ENCODE measurements around the gene PTPN14. TPM values are rescaled to one million over a fixed set of nuclear protein-coding genes. Genes with fewer than 3 reads are reported as not detected.

Gene PTPN14
- total and polyA plus RNA-seq, 2 of the 4 experiments (the other 2 are of a cell fraction): 21.5 to 31.7 TPM

DNA sequence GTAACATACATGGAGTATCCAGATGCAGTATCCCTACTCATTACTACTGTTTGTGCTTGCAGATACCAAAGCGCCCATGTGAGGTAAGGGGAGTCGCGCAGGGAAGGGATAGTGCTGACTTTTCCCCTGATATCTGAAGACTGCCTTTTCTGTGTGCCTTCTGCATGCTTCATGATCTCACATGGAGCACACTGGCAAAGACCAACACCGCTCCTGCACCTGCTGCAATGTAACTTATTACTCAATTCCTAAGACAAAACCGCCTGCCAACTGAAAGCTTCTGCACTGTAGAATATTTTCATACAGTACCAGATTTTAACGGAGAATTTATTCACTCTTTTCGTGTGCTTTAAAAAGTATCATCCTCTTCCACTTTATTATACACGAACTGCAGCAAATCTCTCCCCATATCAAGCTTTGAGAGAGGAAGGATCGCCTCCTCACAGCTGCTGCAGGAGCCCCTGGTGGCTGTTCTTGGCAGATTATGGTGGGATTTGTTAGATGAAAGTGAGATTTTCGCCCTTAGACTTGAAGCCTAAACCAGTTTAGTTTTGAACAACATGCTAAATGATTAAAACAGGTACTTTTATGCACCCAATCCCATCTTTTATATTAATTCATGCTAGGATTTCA lies 99.1 kb downstream of the PTPN14 start:
- Histone ChIP-seq H2BK15ac (ENCODE audit: low read depth, low read length) (no peak overlapping the region), H3K27me3 (ENCODE audit: control insufficient read depth, insufficient read depth, low read length) (no peaks in the 10 kb centered on the region), H3K9me1 (ENCODE audit: insufficient read depth, low read length) (peaks cover 17% of the 10 kb centered on the region), H4K8ac (ENCODE audit: low read depth in 2 of 2, low read length in 2 of 2) (no peak overlapping the region), H3K36me3 (ENCODE audit: control insufficient read depth, insufficient read depth, low read length) (0 out of 2 replicates have a peak, but pooled peaks cover 5% of the 10 kb centered on the region), H3K14ac (replicated peaks; ENCODE audit: low read depth, low read length) (peak overlapping the region; percentile 34; the same call in 1 of the 2 replicates), H2AK9ac (replicated peaks; ENCODE audit: low read depth, low read length, poor library complexity) (no peak overlapping the region), H3K79me1 (ENCODE audit: low read depth in 1 of 2, low read length in 2 of 2) (peaks cover 28 to 76% of the 10 kb centered on the region in 2 experiments), H3K23ac (ENCODE audit: low read depth, low read length) (peak overlapping the region; percentile 1; the same call in 1 of the 2 replicates), H3K4me1 (ENCODE audit: control insufficient read depth, insufficient read depth, low read length) (peaks cover 15% of the 10 kb centered on the region), H2AFZ (replicated peaks; ENCODE audit: low read length, poor library complexity) (no peak overlapping the region), H2BK5ac (ENCODE audit: low read depth, low read length, poor library complexity, severe bottlenecking) (no peak overlapping the region), H2BK20ac (ENCODE audit: low read depth, low read length) (no peak overlapping the region; the same call in 1 of the 2 replicates), H4K91ac (ENCODE audit: insufficient read depth, low read depth, low read length) (no peak overlapping the region), H2BK120ac (ENCODE audit: low read depth, low read length) (no peak overlapping the region), H3K4me2 (ENCODE audit: low read depth, low read length) (no peak overlapping the region), H3K4me3 (ENCODE audit: insufficient read depth, low read depth, low read length) (no peak overlapping the region), H3K56ac (ENCODE audit: extremely low read depth, insufficient read depth, low read length) (no peak overlapping the region), H3K9ac (ENCODE audit: low read depth, low read length) (no peak overlapping the region), H3K27ac (ENCODE audit: insufficient read depth, low read length) (no peak overlapping the region), H2AK5ac (ENCODE audit: low read depth, low read length) (peak overlapping the region; percentile 71; the same call in 1 of the 2 replicates), H3K9me3 (ENCODE audit: control insufficient read depth, insufficient read depth, low read length) (no peaks in the 10 kb centered on the region), H3K4ac (ENCODE audit: low read depth, low read length) (peak overlapping the region; percentile 9; the same call in 1 of the 2 replicates), H4K20me1 (ENCODE audit: insufficient read depth, low read length) (peaks cover 17% of the 10 kb centered on the region; the same call in 1 of the 2 replicates), H4K5ac (ENCODE audit: low read depth, low read length) (no peak overlapping the region), H3K18ac (ENCODE audit: low read depth, low read length) (no peak overlapping the region)
- ChIA-PET CTCF (interaction anchor here (0.8 to 0.9 kb wide), 2 partner anchors 30 to 133 kb away, joined by 3 to 5 read pairs; no protein-coding TSS in a partner anchor), POLR2A (ENCODE audit: unreplicated experiment) (no interaction called here)
- intact Hi-C loops (cut with micrococcal nuclease) (no loop called here), in situ Hi-C loops (cut with MboI; ENCODE audit: low sequenced_read_pairs) (no loop called here), dilution Hi-C loops (cut with HindIII; ENCODE audit: low sequenced_read_pairs, unreplicated experiment) (no loop called here)
- ATAC-seq (ENCODE audit: low read depth) (no peak), DNase-seq (no peak)
- WGBS, 2 experiments (ENCODE audit: extremely low coverage in 2 of 2, insufficient read length in 1 of 2): no CpG with 5 or more reads among the region's 10 CpGs
- TF ChIP-seq NFE2L2 (IDR thresholded peaks at IDR 0.05; ENCODE audit: low read depth, low read length) (no peak), MXI1 (IDR thresholded peaks at IDR 0.05; ENCODE audit: borderline replicate concordance, low read depth, low read length) (no peak), MAZ (IDR thresholded peaks at IDR 0.05; ENCODE audit: borderline replicate concordance, low read depth, low read length) (no peak), RFX5 (IDR thresholded peaks at IDR 0.05; ENCODE audit: low read depth, low read length) (no peak)
- TF ChIP-seq, protein P1, sequence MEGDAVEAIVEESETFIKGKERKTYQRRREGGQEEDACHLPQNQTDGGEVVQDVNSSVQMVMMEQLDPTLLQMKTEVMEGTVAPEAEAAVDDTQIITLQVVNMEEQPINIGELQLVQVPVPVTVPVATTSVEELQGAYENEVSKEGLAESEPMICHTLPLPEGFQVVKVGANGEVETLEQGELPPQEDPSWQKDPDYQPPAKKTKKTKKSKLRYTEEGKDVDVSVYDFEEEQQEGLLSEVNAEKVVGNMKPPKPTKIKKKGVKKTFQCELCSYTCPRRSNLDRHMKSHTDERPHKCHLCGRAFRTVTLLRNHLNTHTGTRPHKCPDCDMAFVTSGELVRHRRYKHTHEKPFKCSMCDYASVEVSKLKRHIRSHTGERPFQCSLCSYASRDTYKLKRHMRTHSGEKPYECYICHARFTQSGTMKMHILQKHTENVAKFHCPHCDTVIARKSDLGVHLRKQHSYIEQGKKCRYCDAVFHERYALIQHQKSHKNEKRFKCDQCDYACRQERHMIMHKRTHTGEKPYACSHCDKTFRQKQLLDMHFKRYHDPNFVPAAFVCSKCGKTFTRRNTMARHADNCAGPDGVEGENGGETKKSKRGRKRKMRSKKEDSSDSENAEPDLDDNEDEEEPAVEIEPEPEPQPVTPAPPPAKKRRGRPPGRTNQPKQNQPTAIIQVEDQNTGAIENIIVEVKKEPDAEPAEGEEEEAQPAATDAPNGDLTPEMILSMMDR (conservative IDR thresholded peaks at IDR 0.05; ENCODE audit: low read depth, low read length): no peak
- no TSS peak for BruUV-seq (replicated peaks)

Data from IMR-90 (cell line).